SK-N-SH (cell line): ENCODE measurements around the gene NT5C3A. TPM values are rescaled to one million over a fixed set of nuclear protein-coding genes. Genes with fewer than 3 reads are reported as not detected.

Experiments
- CTCF ChIA-PET: fragments of 300-600, 350-600 bp; formaldehyde crosslinking; extraction: SDS; loops from one replicate; lab custom pipeline; 2021; lab: Yijun Ruan, JAX
- POLR2A ChIA-PET: fragments of 350-600 bp; sonication (Branson Sonifier 250); formaldehyde crosslinking; extraction: SDS; loops from one replicate; lab custom pipeline; 2020; ENCODE audit warnings: antibody characterized with exemption, inconsistent platforms; lab: Yijun Ruan, JAX
- DNase-seq: peaks from one replicate; pipeline ENCODE4 v3.0.0; 2012
- H2AFZ ChIP-seq: fragments of 200-600 bp; sonication (generic); 2 replicates; pipeline ENCODE4 v1.8.1; 2016; ENCODE audit warnings: antibody characterized with exemption, mild to moderate bottlenecking, low read depth
- H3F3A ChIP-seq: fragments of 200-600 bp; sonication (generic); replicated peaks from 2 replicates; pipeline ENCODE3; 2016; ENCODE audit warnings: antibody characterized with exemption, mild to moderate bottlenecking; ENCODE audit not compliant: insufficient read depth
- H3K27ac ChIP-seq, 2 experiments: fragments of 200-500 bp in 1 of 2; fragments of 200-600 bp in 1 of 2; sonication (Bioruptor generic) in 1 of 2; sonication (generic), shearing (Covaris generic) in 1 of 2; 2 replicates each; pipeline versions ENCODE4 v1.5.1 to v1.6.1; 2014 to 2016; ENCODE audit warnings: low read depth in 2 of 2, inconsistent platforms in 1 of 2, low read length in 1 of 2, mild to moderate bottlenecking in 1 of 2, mixed read lengths in 1 of 2
- H3K27me3 ChIP-seq: fragments of 200-600 bp; sonication (generic), shearing (Covaris generic); 2 replicates; pipeline ENCODE4 v1.6.1; 2016; ENCODE audit warnings: mixed run types; ENCODE audit not compliant: insufficient read depth
- H3K36me3 ChIP-seq, 2 experiments: fragments of 200-500 bp in 1 of 2; fragments of 200-600 bp in 1 of 2; sonication (Bioruptor generic) in 1 of 2; sonication (generic) in 1 of 2; replicated peaks in 1 of 2; 2 replicates each; pipeline versions ENCODE3 to v1.5.1; 2014 to 2016; ENCODE audit warnings: low read length in 1 of 2, mild to moderate bottlenecking in 1 of 2; ENCODE audit not compliant: insufficient read depth in 2 of 2, control insufficient read depth in 1 of 2
- H3K4me1 ChIP-seq, 2 experiments: fragments of 200-500 bp in 1 of 2; fragments of 200-600 bp in 1 of 2; sonication (Bioruptor generic) in 1 of 2; sonication (generic), shearing (Covaris generic) in 1 of 2; 2 replicates each; pipeline versions ENCODE4 v1.5.1 to v1.6.1; 2014 to 2016; ENCODE audit warnings: low read depth in 1 of 2, low read length in 1 of 2, mixed run types in 1 of 2; ENCODE audit not compliant: insufficient read depth in 2 of 2, control insufficient read depth in 1 of 2
- H3K4me2 ChIP-seq: fragments of 200-600 bp; sonication (generic), shearing (Covaris generic); 2 replicates; pipeline ENCODE4 v1.6.1; 2017; ENCODE audit warnings: mixed run types
- H3K4me3 ChIP-seq, 2 experiments: fragments of 200-500 bp in 1 of 2; fragments of 200-600 bp in 1 of 2; sonication (Bioruptor generic) in 1 of 2; sonication (generic), shearing (Covaris generic) in 1 of 2; 2 replicates each; pipeline versions ENCODE4 v1.5.1 to v1.8.1; 2014 to 2016; ENCODE audit warnings: low read depth in 2 of 2, inconsistent platforms in 1 of 2, low read length in 1 of 2, mild to moderate bottlenecking in 1 of 2, mixed read lengths in 1 of 2, moderate library complexity in 1 of 2
- H3K79me2 ChIP-seq: fragments of 200-600 bp; sonication (generic); 2 replicates; pipeline ENCODE4 v1.8.1; 2017; ENCODE audit warnings: mild to moderate bottlenecking; ENCODE audit not compliant: insufficient read depth
- H3K9ac ChIP-seq: fragments of 200-600 bp; sonication (generic); 2 replicates; pipeline ENCODE4 v1.6.1; 2017; ENCODE audit warnings: mixed run types
- H3K9me2 ChIP-seq: fragments of 200-600 bp; sonication (generic); 2 replicates; pipeline ENCODE4 v1.6.1; 2017; ENCODE audit warnings: mixed run types
- H3K9me3 ChIP-seq: fragments of 200-600 bp; sonication (generic); 2 replicates; pipeline ENCODE4 v1.6.1; 2017; ENCODE audit warnings: mixed run types, mild to moderate bottlenecking, moderate library complexity
- H4K20me1 ChIP-seq: fragments of 200-600 bp; sonication (generic); 2 replicates; pipeline ENCODE4 v1.6.1; 2017; ENCODE audit warnings: mild to moderate bottlenecking, mixed run types; ENCODE audit not compliant: insufficient read depth
- CHD2 ChIP-seq: fragments of 150-350 bp; IDR thresholded peaks from 2 replicates; pipeline ENCODE4 v1.6.1; 2018; ENCODE audit warnings: low read length; ENCODE audit not compliant: partially characterized antibody
- ELF1 ChIP-seq: IDR thresholded peaks from 2 replicates; pipeline ENCODE4 v1.4.0; 2012
- EP300 ChIP-seq, 2 experiments: IDR thresholded peaks; 2 replicates each; pipeline versions ENCODE4 v1.4.0 to v1.6.1; 2012; ENCODE audit warnings: borderline replicate concordance in 1 of 2, low read depth in 1 of 2, low read length in 1 of 2
- EZH2phosphoT487 ChIP-seq: fragments of 200-600 bp; sonication (generic); IDR thresholded peaks from 2 replicates; pipeline ENCODE4 v1.6.1; 2017; ENCODE audit warnings: low read depth, mixed run types, mild to moderate bottlenecking, antibody characterized with exemption, moderate library complexity, borderline replicate concordance
- FOSL2 ChIP-seq: IDR thresholded peaks from 2 replicates; pipeline ENCODE4 v1.4.0; 2012; ENCODE audit warnings: low read depth, mild to moderate bottlenecking, moderate library complexity, borderline replicate concordance
- FOXM1 ChIP-seq: IDR thresholded peaks from 2 replicates; pipeline ENCODE4 v1.4.0; 2012; ENCODE audit warnings: low read depth, mild to moderate bottlenecking
- GABPA ChIP-seq: IDR thresholded peaks from 2 replicates; pipeline ENCODE4 v1.4.0; 2012; ENCODE audit warnings: low read depth, mild to moderate bottlenecking
- GATA2 ChIP-seq: sonication (generic); formaldehyde crosslinking; IDR thresholded peaks from 2 replicates; pipeline ENCODE4 v1.5.0; 2020; ENCODE audit warnings: mild to moderate bottlenecking, missing genetic modification reagents
- JUND ChIP-seq: IDR thresholded peaks from 2 replicates; pipeline ENCODE4 v1.4.0; 2012
- MAX ChIP-seq: IDR thresholded peaks from 2 replicates; pipeline ENCODE4 v1.4.0; 2012; ENCODE audit warnings: low read depth
- MXI1 ChIP-seq: IDR thresholded peaks from 2 replicates; pipeline ENCODE4 v1.6.1; 2012; ENCODE audit warnings: mild to moderate bottlenecking, low read depth, low read length, improper control_type of control experiment
- NFIC ChIP-seq: IDR thresholded peaks from 2 replicates; pipeline ENCODE4 v1.4.0; 2012; ENCODE audit warnings: borderline replicate concordance
- NRF1 ChIP-seq: IDR thresholded peaks from 2 replicates; pipeline ENCODE4 v1.6.1; 2012; ENCODE audit warnings: low read depth, mild to moderate bottlenecking, low read length
- PBX3 ChIP-seq: IDR thresholded peaks from 2 replicates; pipeline ENCODE4; 2012
- RFX5 ChIP-seq: IDR thresholded peaks from 2 replicates; pipeline ENCODE4 v1.6.1; 2012; ENCODE audit warnings: mild to moderate bottlenecking, improper control_type of control experiment, low read length
- RXRA ChIP-seq: IDR thresholded peaks from 2 replicates; pipeline ENCODE4 v1.4.0; 2012; ENCODE audit warnings: low read depth, mild to moderate bottlenecking, borderline replicate concordance
- SIN3A ChIP-seq: IDR thresholded peaks from 2 replicates; pipeline ENCODE4 v1.6.1; 2012; ENCODE audit warnings: low read depth, mild to moderate bottlenecking, low read length, moderate library complexity, borderline replicate concordance
- SMC3 ChIP-seq: IDR thresholded peaks from 2 replicates; pipeline ENCODE4 v1.6.1; 2012; ENCODE audit warnings: low read depth, low read length, improper control_type of control experiment
- TCF12 ChIP-seq: IDR thresholded peaks from 2 replicates; pipeline ENCODE4 v1.4.0; 2012
- USF1 ChIP-seq: IDR thresholded peaks from 2 replicates; pipeline ENCODE4 v1.4.0; 2012; ENCODE audit warnings: low read depth, borderline replicate concordance
- WGBS: methylation state at CpG from one replicate; pipeline ENCODE4 v1.1.6; 2017; ENCODE audit warnings: low lambda C conversion rate; 5-methylcytosine and 5-hydroxymethylcytosine counted together
- polyA plus RNA-seq, 3 experiments: library from polyadenylated mRNA; depleted of rRNA; stranded (reverse); fragments of >200 nt; gene quantifications; 2 replicates each; pipeline ENCODE4 v1.2.3, GENCODE V29; 2012
- TF ChIP-seq, protein P1 (sequence below): fragments of 150-350 bp; IDR thresholded peaks from 2 replicates; pipeline ENCODE4 v1.6.1; 2017; ENCODE audit warnings: antibody characterized with exemption, low read length, low read depth, borderline replicate concordance
- TF ChIP-seq, protein P2 (sequence below): fragments of 150-350 bp; IDR thresholded peaks from 2 replicates; pipeline ENCODE4 v1.6.1; 2016; ENCODE audit warnings: mild to moderate bottlenecking, low read depth, low read length
- TF ChIP-seq, protein P3 (sequence below): IDR thresholded peaks from 2 replicates; pipeline ENCODE4 v1.4.0; 2012; ENCODE audit warnings: low read depth, borderline replicate concordance

Gene NT5C3A
- polyA plus RNA-seq, 1 of the 3 experiments (the other 2 are of a cell fraction) = 13.2 TPM

GRCh38 chr7:33054261-33054964, 8.2 kb downstream of the NT5C3A start (continued):
- TF ChIP-seq JUND (peak; percentile 26; the same call in 1 of the 2 replicates), EP300 (IDR thresholded peaks at IDR 0.05; ENCODE audit: borderline replicate concordance in 1 of 2, low read depth in 1 of 2, low read length in 1 of 2) (no peak), ELF1 (no peak), MAX (no peak), CHD2 (no peak), SMC3 (no peak), TCF12 (no peak), MXI1 (no peak), RXRA (no peak), NRF1 (no peak), PBX3 (peak; percentile 30; the same call in 1 of the 2 replicates), FOSL2 (peak; percentile 49; the same call in 1 of the 2 replicates), FOXM1 (no peak), SIN3A (no peak), USF1 (no peak)
- TF ChIP-seq, protein P1, sequence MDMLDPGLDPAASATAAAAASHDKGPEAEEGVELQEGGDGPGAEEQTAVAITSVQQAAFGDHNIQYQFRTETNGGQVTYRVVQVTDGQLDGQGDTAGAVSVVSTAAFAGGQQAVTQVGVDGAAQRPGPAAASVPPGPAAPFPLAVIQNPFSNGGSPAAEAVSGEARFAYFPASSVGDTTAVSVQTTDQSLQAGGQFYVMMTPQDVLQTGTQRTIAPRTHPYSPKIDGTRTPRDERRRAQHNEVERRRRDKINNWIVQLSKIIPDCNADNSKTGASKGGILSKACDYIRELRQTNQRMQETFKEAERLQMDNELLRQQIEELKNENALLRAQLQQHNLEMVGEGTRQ = no peak
- TF ChIP-seq, all 33 proteins: peak for 3

GRCh38 chr7:33053721-33054120, 8.9 kb downstream of the NT5C3A start:
- CTCF ChIA-PET = interaction anchor here (0.7 to 2.8 kb wide), 4 partner anchors 55 to 253 kb away, joined by 3 to 15 read pairs (median 3); partner anchors contain the start of gene RP9
- TF ChIP-seq SMC3 (no peak), ELF1 (no peak), GATA2 (CRISPR knock-in tag) (no peak), NFIC (no peak), NRF1 (no peak), GABPA (no peak), USF1 (no peak), FOXM1 (no peak), EZH2phosphoT487 (no peak), RFX5 (no peak), MXI1 (no peak)
- TF ChIP-seq, protein P2, sequence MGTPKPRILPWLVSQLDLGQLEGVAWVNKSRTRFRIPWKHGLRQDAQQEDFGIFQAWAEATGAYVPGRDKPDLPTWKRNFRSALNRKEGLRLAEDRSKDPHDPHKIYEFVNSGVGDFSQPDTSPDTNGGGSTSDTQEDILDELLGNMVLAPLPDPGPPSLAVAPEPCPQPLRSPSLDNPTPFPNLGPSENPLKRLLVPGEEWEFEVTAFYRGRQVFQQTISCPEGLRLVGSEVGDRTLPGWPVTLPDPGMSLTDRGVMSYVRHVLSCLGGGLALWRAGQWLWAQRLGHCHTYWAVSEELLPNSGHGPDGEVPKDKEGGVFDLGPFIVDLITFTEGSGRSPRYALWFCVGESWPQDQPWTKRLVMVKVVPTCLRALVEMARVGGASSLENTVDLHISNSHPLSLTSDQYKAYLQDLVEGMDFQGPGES = no peak
- TF ChIP-seq, protein P3, sequence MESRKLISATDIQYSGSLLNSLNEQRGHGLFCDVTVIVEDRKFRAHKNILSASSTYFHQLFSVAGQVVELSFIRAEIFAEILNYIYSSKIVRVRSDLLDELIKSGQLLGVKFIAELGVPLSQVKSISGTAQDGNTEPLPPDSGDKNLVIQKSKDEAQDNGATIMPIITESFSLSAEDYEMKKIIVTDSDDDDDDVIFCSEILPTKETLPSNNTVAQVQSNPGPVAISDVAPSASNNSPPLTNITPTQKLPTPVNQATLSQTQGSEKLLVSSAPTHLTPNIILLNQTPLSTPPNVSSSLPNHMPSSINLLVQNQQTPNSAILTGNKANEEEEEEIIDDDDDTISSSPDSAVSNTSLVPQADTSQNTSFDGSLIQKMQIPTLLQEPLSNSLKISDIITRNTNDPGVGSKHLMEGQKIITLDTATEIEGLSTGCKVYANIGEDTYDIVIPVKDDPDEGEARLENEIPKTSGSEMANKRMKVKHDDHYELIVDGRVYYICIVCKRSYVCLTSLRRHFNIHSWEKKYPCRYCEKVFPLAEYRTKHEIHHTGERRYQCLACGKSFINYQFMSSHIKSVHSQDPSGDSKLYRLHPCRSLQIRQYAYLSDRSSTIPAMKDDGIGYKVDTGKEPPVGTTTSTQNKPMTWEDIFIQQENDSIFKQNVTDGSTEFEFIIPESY = no peak

More at GRCh38 chr7:33053721-33054120, 8.9 kb downstream of the NT5C3A start:
- no peaks in the 10 kb centered on the region for H3K9me2 ChIP-seq
- no peak overlapping the region for H3K9ac ChIP-seq
- peaks cover 10% of the 10 kb centered on the region for H3F3A ChIP-seq
- H2AFZ ChIP-seq = no peak overlapping the region
- WGBS = 91% methylated on average over 1 of the region's 1 CpG
- H3K4me2 ChIP-seq = no peak overlapping the region
- H3K27ac ChIP-seq = peak overlapping the region in 1 of 2 experiments; percentile 19; a peak in 2 of 4 replicates
- peaks cover 0 to 4% of the 10 kb centered on the region in 2 experiments for H3K36me3 ChIP-seq
- peaks cover 23% of the 10 kb centered on the region for H4K20me1 ChIP-seq
- no peak overlapping the region for H3K4me3 ChIP-seq
- H3K4me1 ChIP-seq = peaks cover 0 to under 1% of the 10 kb centered on the region in 2 experiments; a peak in 1 of 4 replicates
- peaks cover 97% of the 10 kb centered on the region for H3K79me2 ChIP-seq
- H3K9me3 ChIP-seq = no peaks in the 10 kb centered on the region
- POLR2A ChIA-PET = interaction anchor here (1.0 kb wide), 1 partner anchor 9 kb away, joined by 6 read pairs; the partner anchor contains the start of gene NT5C3A
- no peak for DNase-seq
- H3K27me3 ChIP-seq = no peaks in the 10 kb centered on the region
